Hypothalamus (tissue), 51 donors: ENCODE measurements around the gene C1orf210.
A peak's percentile ranks its signal among the peaks of the same experiment; 100 is the strongest.

Experiments
- DNase-seq, 51 donors: peaks; one replicate each; lab custom pipeline; 2025; lab: John Stamatoyannopoulos, UW

Gene C1orf210

GRCh38 chr1:43312663-43313515, 27.5 kb upstream of the C1orf210 start:
- DNase-seq, result no peak

GRCh38 chr1:43312212-43312623, 26.8 kb upstream of the C1orf210 start:
- DNase-seq, result no peak

- no peak for DNase-seq
These were observed 26.1 kb upstream of the C1orf210 start for GRCh38 chr1:43311521-43311920.

- no peak for DNase-seq
These were observed 24.1 kb upstream of the C1orf210 start for GRCh38 chr1:43309405-43310025.

GRCh38 chr1:43308635-43309404, 23.4 kb upstream of the C1orf210 start:
- DNase-seq, result no peak

GRCh38 chr1:43307458-43308158, 22.2 kb upstream of the C1orf210 start:
- no peak for DNase-seq

GRCh38 chr1:43306688-43307457, 21.5 kb upstream of the C1orf210 start:
- no peak for DNase-seq

GRCh38 chr1:43305926-43306687, 20.7 kb upstream of the C1orf210 start:
- DNase-seq, result no peak

GRCh38 chr1:43305461-43305860, 20.1 kb upstream of the C1orf210 start:
- DNase-seq, result no peak

GRCh38 chr1:43304771-43305300, 19.5 kb upstream of the C1orf210 start:
- no peak for DNase-seq

GRCh38 chr1:43304314-43304681, 18.9 kb upstream of the C1orf210 start:
- DNase-seq, result no peak

GRCh38 chr1:43303471-43304313, 18.3 kb upstream of the C1orf210 start:
- peak in 1 of 51 donors; percentile 14 for DNase-seq

GRCh38 chr1:43302721-43303470, 17.5 kb upstream of the C1orf210 start:
- no peak for DNase-seq

GRCh38 chr1:43302201-43302600, 16.8 kb upstream of the C1orf210 start:
- DNase-seq, result no peak

- DNase-seq, result no peak
These were observed 15.2 kb upstream of the C1orf210 start, which contains the start of gene TIE1 for GRCh38 chr1:43300378-43301094. TIE1 (plus strand) TSS chr1:43300982; CDS start chr1:43301072, 90 bp downstream.

- no peak for DNase-seq
These were observed 13.7 kb upstream of the C1orf210 start for GRCh38 chr1:43299101-43299500.

GRCh38 chr1:43298055-43298454, 12.7 kb upstream of the C1orf210 start:
- DNase-seq, result no peak
